IMR-90 (cell line): ENCODE data around the gene CYP4F2. TPM values are rescaled to one million over a fixed set of nuclear protein-coding genes. Genes with fewer than 3 reads are reported as not detected.

Source experiments
- ATAC-seq: fragments of 200-7000 bp; cut with Tn5 transposase; 2 replicates; pipeline ENCODE4 v1.9.1; 2020; ENCODE audit warnings: low read depth, mild to moderate bottlenecking, moderate library complexity
- BruUV-seq: library from RNA; stranded (reverse); fragments of 400-500 nt; replicated peaks from 2 replicates; lab custom pipeline; 2021; lab: Mats Ljungman, UMichigan
- CTCF ChIA-PET: fragments of 300-600 bp; formaldehyde crosslinking; extraction: SDS; loops from one replicate; lab custom pipeline; 2021; ENCODE audit warnings: antibody characterized with exemption; lab: Yijun Ruan, JAX
- POLR2A ChIA-PET: fragments of 300-600 bp; sonication (Branson Sonifier 250); formaldehyde crosslinking; loops from one replicate; lab custom pipeline; 2022; ENCODE audit warnings: antibody characterized with exemption; ENCODE audit not compliant: unreplicated experiment; lab: Charles Lee
- DNase-seq: peaks from one replicate; pipeline ENCODE4 v3.0.0; 2013
- H2AFZ ChIP-seq: replicated peaks from 2 replicates; pipeline ENCODE3; 2013; ENCODE audit warnings: low read length, mild to moderate bottlenecking; ENCODE audit not compliant: poor library complexity
- H2AK5ac ChIP-seq: 2 replicates; pipeline ENCODE4 v1.6.1; 2013; ENCODE audit warnings: low read depth, low read length, inconsistent platforms
- H2AK9ac ChIP-seq: replicated peaks from 2 replicates; pipeline ENCODE3; 2013; ENCODE audit warnings: mild to moderate bottlenecking, low read depth, low read length, moderate library complexity; ENCODE audit not compliant: poor library complexity
- H2BK120ac ChIP-seq: 2 replicates; pipeline ENCODE4 v1.6.1; 2013; ENCODE audit warnings: low read depth, low read length, inconsistent platforms
- H2BK15ac ChIP-seq: 3 replicates; pipeline ENCODE4 v1.6.1; 2013; ENCODE audit warnings: low read depth, low read length, inconsistent platforms
- H2BK20ac ChIP-seq: 2 replicates; pipeline ENCODE4 v1.6.1; 2013; ENCODE audit warnings: low read depth, mild to moderate bottlenecking, inconsistent platforms, low read length, moderate library complexity
- H2BK5ac ChIP-seq: 2 replicates; pipeline ENCODE4 v1.6.1; 2013; ENCODE audit warnings: mild to moderate bottlenecking, low read depth, low read length, inconsistent platforms; ENCODE audit not compliant: poor library complexity, severe bottlenecking
- H3K14ac ChIP-seq: replicated peaks from 2 replicates; pipeline ENCODE4 v1.6.1; 2013; ENCODE audit warnings: low read depth, low read length, inconsistent platforms
- H3K18ac ChIP-seq: 2 replicates; pipeline ENCODE4 v1.6.1; 2013; ENCODE audit warnings: low read depth, low read length, control low read depth
- H3K23ac ChIP-seq: 2 replicates; pipeline ENCODE4 v1.6.1; 2013; ENCODE audit warnings: low read depth, low read length, inconsistent platforms
- H3K27ac ChIP-seq: 2 replicates; pipeline ENCODE4 v1.5.1; 2013; ENCODE audit warnings: mild to moderate bottlenecking, control low read depth, low read length; ENCODE audit not compliant: insufficient read depth
- H3K27me3 ChIP-seq: 2 replicates; pipeline ENCODE4 v1.6.1; 2013; ENCODE audit warnings: low read length; ENCODE audit not compliant: control insufficient read depth, insufficient read depth
- H3K36me3 ChIP-seq: 2 replicates; pipeline ENCODE4 v1.6.1; 2013; ENCODE audit warnings: low read length, mixed read lengths; ENCODE audit not compliant: control insufficient read depth, insufficient read depth
- H3K4ac ChIP-seq: 2 replicates; pipeline ENCODE4 v1.6.1; 2013; ENCODE audit warnings: low read depth, low read length, inconsistent platforms
- H3K4me1 ChIP-seq: 2 replicates; pipeline ENCODE4 v1.6.1; 2013; ENCODE audit warnings: low read length, mixed read lengths; ENCODE audit not compliant: control insufficient read depth, insufficient read depth
- H3K4me2 ChIP-seq: 2 replicates; pipeline ENCODE4 v1.6.1; 2013; ENCODE audit warnings: low read depth, mild to moderate bottlenecking, control low read depth, low read length, moderate library complexity
- H3K4me3 ChIP-seq: 2 replicates; pipeline ENCODE4 v1.5.1; 2013; ENCODE audit warnings: low read depth, mild to moderate bottlenecking, control low read depth, low read length, moderate library complexity; ENCODE audit not compliant: insufficient read depth
- H3K56ac ChIP-seq: 2 replicates; pipeline ENCODE4 v1.6.1; 2013; ENCODE audit warnings: low read length, inconsistent platforms; ENCODE audit not compliant: insufficient read depth; ENCODE audit errors: extremely low read depth
- H3K79me1 ChIP-seq, 2 experiments: 2 replicates each; pipeline ENCODE4 v1.6.1; 2013; ENCODE audit warnings: low read length in 2 of 2, inconsistent platforms in 1 of 2, low read depth in 1 of 2
- H3K9ac ChIP-seq: 2 replicates; pipeline ENCODE4 v1.6.1; 2013; ENCODE audit warnings: low read depth, low read length, control low read depth
- H3K9me1 ChIP-seq: 2 replicates; pipeline ENCODE4 v1.6.1; 2013; ENCODE audit warnings: low read length, inconsistent platforms; ENCODE audit not compliant: insufficient read depth
- H3K9me3 ChIP-seq: 2 replicates; pipeline ENCODE4 v1.6.1; 2013; ENCODE audit warnings: low read length; ENCODE audit not compliant: control insufficient read depth, insufficient read depth
- H4K20me1 ChIP-seq: 2 replicates; pipeline ENCODE4 v1.6.1; 2013; ENCODE audit warnings: low read length, inconsistent platforms; ENCODE audit not compliant: insufficient read depth
- H4K5ac ChIP-seq: 2 replicates; pipeline ENCODE4 v1.6.1; 2013; ENCODE audit warnings: mild to moderate bottlenecking, low read depth, low read length, control low read depth
- H4K8ac ChIP-seq, 2 experiments: 2 replicates each; pipeline ENCODE4 v1.6.1; 2013; ENCODE audit warnings: low read depth in 2 of 2, low read length in 2 of 2, control low read depth in 1 of 2, inconsistent platforms in 1 of 2
- H4K91ac ChIP-seq: 2 replicates; pipeline ENCODE4 v1.6.1; 2013; ENCODE audit warnings: low read depth, low read length, inconsistent platforms; ENCODE audit not compliant: insufficient read depth
- BHLHE40 ChIP-seq: fragments of 150-350 bp; IDR thresholded peaks from 2 replicates; pipeline ENCODE4 v1.6.1; 2016; ENCODE audit warnings: mild to moderate bottlenecking, low read depth, low read length
- CEBPB ChIP-seq: IDR thresholded peaks from 2 replicates; pipeline ENCODE4 v1.6.1; 2012; ENCODE audit warnings: low read depth, low read length, improper control_type of control experiment
- CTCF ChIP-seq: conservative IDR thresholded peaks from 2 replicates; pipeline ENCODE4 v1.5.1; 2012; ENCODE audit warnings: mild to moderate bottlenecking, low read depth, low read length, improper control_type of control experiment
- WGBS, 2 experiments: methylation state at CpG; one replicate each; pipeline versions ENCODE4 v1.1.5 to v1.1.7; 2013; ENCODE audit warnings: missing lambda C conversion rate in 2 of 2; ENCODE audit not compliant: insufficient read length in 1 of 2; ENCODE audit errors: extremely low coverage in 2 of 2; 5-methylcytosine and 5-hydroxymethylcytosine counted together
- dilution Hi-C: fragments of 300-500 bp; cut with HindIII; formaldehyde crosslinking; loops from one replicate; pipeline ENCODE4 v1.14.3; 2018; ENCODE audit warnings: low sequenced_read_pairs; ENCODE audit not compliant: unreplicated experiment
- in situ Hi-C: fragments of 300-500 bp; cut with MboI; formaldehyde crosslinking; loops from 3 replicates; pipeline ENCODE4 v1.14.3; 2019; ENCODE audit warnings: low sequenced_read_pairs, inconsistent platforms, mixed read lengths
- intact Hi-C: fragments of 100-400 bp; cut with micrococcal nuclease; formaldehyde crosslinking; loops from 2 replicates; pipeline ENCODE4 v1.10.0; 2022
- polyA plus RNA-seq, 3 experiments: library from polyadenylated mRNA; depleted of rRNA; stranded (reverse); fragments of >200 nt; gene quantifications; 2 replicates each; pipeline ENCODE4 v1.2.3, GENCODE V29; 2012; ENCODE audit warnings: low replicate concordance in 1 of 3
- total RNA-seq: library from RNA; depleted of rRNA; stranded (reverse); fragments of >200 nt; gene quantifications from 2 replicates; pipeline ENCODE4 v1.2.3, GENCODE V29; 2012

CYP4F2 gene
- total and polyA plus RNA-seq, 2 of the 4 experiments (the other 2 are of a cell fraction), result not detected

GRCh38 chr19:15902254-15902653, 4.4 kb upstream of the CYP4F2 start:
- Histone ChIP-seq H3K27me3 (no peaks in the 10 kb centered on the region), H2BK15ac (no peak overlapping the region), H2AK9ac (no peak overlapping the region), H3K36me3 (no peaks in the 10 kb centered on the region), H3K4me1 (no peaks in the 10 kb centered on the region), H3K79me1 (no peaks in the 10 kb centered on the region), H3K18ac (no peak overlapping the region), H2BK20ac (no peak overlapping the region), H2AFZ (no peak overlapping the region), H3K9me1 (no peaks in the 10 kb centered on the region), H3K23ac (no peak overlapping the region), H4K8ac (no peak overlapping the region), H3K4ac (no peak overlapping the region), H4K20me1 (no peaks in the 10 kb centered on the region), H4K5ac (no peak overlapping the region), H3K27ac (no peak overlapping the region), H3K9me3 (peaks cover 9% of the 10 kb centered on the region; the same call in 1 of the 2 replicates), H2AK5ac (no peak overlapping the region), H4K91ac (no peak overlapping the region), H3K9ac (no peak overlapping the region), H2BK5ac (no peak overlapping the region), H3K4me3 (no peak overlapping the region), H3K4me2 (no peak overlapping the region), H2BK120ac (no peak overlapping the region), H3K14ac (no peak overlapping the region), H3K56ac (no peak overlapping the region)
- no peak for ATAC-seq
- in situ Hi-C loops, result no loop called here
- 67% methylated on average over 3 of the region's 11 CpGs; no CpG with 5 or more reads in 1 of the 2 experiments for WGBS, 2 experiments
- TF ChIP-seq CEBPB (no peak), BHLHE40 (no peak), CTCF (no peak)
- no peak for DNase-seq
- dilution Hi-C loops, result no loop called here
- CTCF ChIA-PET, result no interaction called here
- POLR2A ChIA-PET, result no interaction called here
- BruUV-seq, result no TSS peak
- intact Hi-C loops, result no loop called here
